NCI-H510A treated with DMSO at 0.1 percent for 48 hours (cell line): ENCODE measurements around the gene ANK2.

Source experiments
- DNase-seq: peaks from one replicate; lab custom pipeline; 2025; lab: John Stamatoyannopoulos, UW

Gene ANK2

DNA sequence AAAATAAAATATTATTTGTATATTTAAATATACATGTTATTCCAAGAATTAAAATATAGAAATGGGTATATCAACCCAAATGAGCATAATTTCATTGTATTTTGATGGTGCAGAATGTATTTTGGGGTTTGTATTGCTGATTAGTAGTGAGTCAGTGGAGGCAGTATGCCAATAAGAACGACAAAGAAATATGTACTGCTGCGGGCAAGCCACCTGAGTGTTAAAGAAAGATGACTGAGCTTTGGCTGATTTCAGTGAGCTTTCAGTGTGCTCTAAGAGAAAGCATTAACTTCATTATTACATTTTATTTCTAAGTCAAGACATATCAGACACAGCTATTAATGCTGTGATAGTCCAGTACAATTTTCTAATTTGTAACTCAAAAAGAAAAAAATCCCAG is 297.8 kb downstream of the ANK2 start:
- DNase-seq, result no peak

DNA sequence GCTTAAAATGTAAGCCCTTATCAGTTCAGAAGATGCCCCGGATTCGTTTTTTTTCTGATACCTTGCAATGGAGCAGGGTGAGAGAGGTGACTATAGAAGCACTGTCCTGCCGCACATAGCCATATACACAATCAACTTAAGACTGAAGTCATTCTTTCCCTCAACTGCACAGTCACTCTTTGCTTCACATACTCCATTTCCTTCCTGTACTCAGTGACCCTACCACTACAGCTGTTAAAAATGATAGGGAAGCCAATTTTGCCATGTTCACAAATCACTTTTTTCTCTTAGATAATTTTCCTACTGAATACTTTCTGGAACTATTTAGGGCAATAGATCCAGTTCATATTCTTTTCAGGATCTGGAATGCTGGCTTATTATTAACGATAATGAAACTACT is 300.0 kb downstream of the ANK2 start:
- no peak for DNase-seq

DNA sequence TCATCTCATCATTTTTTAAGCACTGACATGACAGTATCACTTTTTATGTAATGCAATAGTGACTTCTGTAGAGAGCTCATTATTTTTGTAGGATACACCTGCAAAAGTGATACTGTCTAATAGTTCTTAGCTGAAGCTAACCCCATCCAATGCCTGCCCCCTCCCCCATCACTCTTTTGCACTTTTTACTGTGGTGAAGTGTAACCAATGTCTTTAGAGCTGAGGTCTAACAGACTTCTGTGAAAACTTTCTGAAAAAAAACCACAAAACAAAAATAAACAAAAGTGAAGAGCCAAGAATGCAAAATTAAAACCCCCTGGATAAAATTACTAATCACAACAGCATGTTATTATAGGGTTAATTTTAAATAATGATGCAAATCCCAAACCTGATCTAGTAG is 301.1 kb downstream of the ANK2 start:
- no peak for DNase-seq

DNA sequence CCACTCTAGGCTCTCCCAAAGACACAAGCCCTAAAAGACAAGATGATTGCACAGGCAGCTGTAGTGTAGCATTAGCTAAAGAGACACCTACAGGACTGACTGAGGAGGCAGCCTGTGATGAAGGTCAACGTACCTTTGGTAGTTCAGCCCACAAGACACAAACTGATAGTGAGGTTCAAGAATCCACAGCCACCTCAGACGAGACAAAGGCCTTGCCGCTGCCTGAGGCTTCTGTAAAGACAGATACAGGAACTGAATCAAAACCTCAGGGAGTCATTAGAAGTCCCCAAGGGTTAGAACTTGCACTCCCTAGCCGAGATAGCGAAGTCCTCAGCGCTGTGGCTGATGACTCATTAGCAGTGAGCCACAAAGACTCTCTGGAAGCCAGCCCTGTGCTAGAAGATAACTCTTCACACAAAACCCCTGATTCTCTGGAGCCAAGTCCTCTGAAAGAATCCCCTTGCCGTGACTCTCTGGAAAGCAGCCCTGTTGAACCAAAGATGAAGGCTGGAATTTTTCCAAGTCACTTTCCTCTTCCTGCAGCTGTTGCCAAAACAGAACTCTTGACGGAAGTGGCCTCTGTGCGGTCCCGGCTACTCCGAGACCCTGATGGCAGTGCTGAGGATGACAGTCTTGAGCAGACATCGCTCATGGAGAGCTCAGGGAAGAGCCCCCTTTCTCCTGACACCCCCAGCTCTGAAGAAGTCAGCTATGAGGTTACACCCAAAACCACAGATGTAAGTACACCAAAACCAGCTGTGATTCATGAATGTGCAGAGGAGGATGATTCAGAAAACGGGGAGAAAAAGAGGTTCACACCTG is 306.3 kb downstream of the ANK2 start:
- DNase-seq, result no peak

GRCh38 chr4:113356453-113356852 is 307.0 kb downstream of the ANK2 start:
- no peak for DNase-seq

DNA sequence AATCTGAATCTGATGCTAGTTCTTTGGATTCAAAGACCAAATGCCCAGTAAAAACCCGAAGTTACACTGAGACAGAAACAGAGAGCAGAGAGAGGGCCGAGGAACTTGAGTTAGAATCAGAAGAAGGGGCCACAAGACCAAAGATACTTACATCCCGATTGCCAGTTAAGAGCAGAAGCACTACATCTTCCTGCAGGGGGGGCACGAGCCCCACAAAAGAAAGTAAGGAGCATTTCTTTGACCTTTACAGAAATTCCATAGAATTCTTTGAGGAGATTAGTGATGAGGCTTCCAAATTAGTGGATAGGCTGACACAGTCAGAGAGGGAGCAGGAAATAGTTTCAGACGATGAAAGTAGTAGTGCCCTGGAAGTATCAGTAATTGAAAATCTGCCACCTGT is 309.3 kb downstream of the ANK2 start:
- DNase-seq, result no peak

DNA sequence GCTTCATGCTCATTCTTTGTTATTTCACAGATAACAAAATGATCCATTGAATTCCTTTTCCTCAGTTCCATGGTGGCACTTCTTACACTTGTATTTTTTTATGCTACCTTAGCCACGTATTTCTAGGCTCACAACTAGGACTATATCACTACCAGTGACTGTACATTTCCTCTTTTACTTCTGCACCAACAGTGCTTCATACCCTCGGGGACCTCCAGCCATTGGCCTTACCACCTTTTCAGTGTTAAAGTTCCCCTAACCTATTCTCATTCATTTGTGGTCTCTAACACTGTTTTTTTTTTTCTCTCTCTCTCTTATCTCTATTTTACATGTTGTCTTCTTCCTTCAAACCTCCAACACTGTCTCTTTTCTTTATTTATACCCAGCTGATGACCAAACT is 315.9 kb downstream of the ANK2 start:
- DNase-seq, result no peak

- DNase-seq, result no peak
Observed at GRCh38 chr4:113368056-113368455, 318.6 kb downstream of the ANK2 start.

GRCh38 chr4:113371111-113371510 is 321.7 kb downstream of the ANK2 start:
- no peak for DNase-seq

DNA sequence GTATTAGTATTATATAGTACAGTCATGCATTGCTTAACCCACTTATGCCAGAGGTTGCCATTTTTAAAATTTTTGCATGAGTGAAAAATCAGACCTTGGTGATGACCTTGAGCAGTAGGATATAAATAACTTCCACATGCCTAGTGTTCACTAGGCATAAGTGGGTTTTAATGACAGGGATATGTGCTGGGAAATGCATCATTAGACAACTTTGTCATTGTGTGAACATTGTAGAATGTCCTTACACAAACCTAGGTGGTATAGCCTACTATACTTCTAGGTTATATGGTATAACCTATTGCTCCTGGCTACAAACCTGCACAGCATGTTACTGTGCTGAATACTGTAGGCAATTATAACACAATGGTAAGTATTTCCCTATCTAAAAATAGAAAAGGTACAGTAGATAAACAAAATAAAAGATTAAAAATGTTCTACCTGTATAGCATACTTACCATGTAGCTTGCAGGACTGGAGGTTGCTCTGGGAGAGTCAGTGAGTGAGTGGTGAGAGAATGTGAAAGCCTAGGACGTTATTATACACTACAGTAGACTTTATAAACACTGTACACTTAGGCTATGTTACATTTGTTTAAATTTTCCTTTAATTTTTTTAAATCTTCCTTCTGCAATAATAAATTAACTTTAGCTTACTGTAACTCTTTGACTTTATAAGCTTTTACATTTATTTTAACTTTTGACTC is 326.7 kb downstream of the ANK2 start:
- no peak for DNase-seq

DNA sequence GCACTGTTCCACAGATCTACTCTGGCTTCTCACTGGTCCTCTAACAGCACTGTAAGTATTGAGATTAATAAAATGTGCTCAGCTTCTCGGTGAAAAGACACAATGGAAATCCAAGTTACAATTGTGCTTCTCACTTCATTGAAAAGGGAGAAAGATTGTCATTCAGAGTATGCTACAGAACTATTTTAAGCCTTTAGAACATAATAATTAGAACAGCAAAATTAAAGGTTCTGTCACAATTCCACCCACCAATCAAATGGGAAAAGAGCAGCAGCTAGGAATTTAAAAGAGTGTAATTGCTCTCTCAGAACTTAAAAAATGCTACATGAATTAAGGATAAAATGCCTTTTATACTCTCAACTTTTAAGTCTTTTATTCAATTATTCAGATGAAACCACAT is 329.4 kb downstream of the ANK2 start:
- DNase-seq, result no peak

- no peak for DNase-seq
Observed at GRCh38 chr4:113382704-113383103, 333.3 kb downstream of the ANK2 start.

DNA sequence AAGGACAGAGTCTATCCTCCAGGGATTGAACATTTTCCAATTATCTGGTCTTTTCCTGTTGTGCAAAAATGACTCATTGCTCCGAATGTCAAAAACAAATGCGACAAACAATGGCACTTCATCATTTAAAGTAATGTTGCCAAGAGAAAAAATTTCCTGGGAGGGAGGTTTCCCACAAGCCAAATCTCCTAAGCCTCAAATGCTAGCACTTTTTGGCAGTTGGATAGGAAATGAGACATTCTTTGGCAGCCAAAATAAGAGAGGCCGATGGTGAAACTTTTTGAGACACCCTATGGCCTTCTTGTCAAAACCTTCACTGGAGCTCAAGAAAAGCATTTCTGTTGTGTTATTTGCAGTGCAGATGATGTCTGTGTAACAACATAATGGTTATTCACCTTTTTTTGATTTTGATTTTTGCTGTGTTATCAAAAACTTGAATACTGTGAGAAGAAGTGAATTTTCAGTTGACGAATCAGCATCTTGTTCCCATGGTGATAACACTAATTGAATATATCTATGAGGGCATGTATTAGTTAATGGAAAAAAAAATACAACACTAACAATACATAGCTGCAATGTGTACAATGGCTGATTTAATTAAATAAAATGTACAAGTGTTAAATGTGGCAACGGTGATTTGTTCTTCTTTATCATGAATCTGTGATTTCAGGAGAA is 333.8 kb downstream of the ANK2 start:
- no peak for DNase-seq

DNA sequence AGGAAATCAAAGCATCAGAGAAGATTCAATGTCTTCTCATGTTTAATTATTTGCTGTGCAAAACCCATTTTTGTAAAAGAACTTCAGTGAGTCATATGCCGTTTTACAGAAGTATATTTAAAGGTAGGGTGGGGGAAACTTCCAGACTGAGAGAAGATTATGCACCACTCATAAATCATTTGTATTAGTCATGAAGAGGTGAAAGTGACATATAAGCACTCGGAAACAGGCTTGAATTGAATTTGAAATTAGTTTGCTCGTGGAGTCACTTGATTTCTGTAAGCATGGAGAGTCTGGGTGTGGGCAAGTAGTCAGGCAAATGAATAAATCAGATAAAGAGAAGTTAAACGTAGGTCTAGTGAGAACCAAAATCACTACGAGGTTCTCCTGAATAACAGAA is 335.1 kb downstream of the ANK2 start:
- DNase-seq, result no peak

- DNase-seq, result no peak
Observed at GRCh38 chr4:113385281-113385899, 335.9 kb downstream of the ANK2 start.

DNA sequence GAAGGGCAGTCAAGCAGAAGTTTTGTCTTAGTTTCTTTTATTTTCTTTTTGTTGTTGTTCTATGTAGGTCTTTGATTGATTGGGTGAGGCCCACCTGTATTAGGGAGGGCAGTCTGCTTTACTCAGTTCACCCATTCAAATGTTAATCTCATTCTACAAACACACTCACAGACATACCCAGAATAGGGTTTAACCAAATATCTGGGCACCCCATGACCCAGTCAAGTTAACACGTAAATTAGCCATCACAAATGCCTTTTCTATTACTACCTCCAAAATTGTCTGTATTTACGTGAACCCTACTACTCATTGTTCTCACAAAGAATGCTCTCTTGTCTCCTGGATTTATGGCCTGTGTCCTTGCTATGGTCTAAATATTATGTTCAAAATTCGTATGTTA is 339.7 kb downstream of the ANK2 start:
- no peak for DNase-seq

- DNase-seq, result no peak
Observed at GRCh38 chr4:113390850-113391249, 341.4 kb downstream of the ANK2 start.

- no peak for DNase-seq
Observed at GRCh38 chr4:113394108-113394729, 344.8 kb downstream of the ANK2 start.

GRCh38 chr4:113394730-113395530 is 345.5 kb downstream of the ANK2 start:
- peak; percentile 79 for DNase-seq

DNA sequence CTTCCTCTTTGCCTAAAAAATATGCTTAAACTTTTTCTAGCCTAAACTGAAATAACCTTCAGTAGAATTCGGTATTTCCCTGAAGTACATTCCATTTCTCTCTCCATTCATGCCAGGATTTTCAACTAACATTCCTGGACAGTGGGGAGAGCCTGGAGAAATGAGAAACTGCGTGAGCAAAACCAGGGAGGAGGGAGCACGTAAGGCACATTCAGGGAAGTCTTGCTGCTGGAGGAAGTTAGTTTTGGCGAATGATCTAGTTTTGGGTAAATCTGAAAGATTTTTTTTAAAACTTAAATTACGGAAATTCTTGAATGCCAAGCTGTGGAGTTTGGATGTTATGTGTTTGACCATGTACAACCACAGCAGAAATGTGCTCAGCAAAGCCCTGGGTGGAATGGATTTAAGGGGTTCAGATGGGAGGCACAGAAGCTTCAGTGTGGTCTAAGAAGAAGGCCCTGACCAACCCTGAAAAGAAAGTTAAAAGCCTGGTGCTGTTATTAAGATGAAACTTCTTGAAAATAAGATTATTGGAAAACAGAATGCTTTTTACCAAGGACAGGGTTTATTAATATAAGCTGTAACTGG is 347.8 kb downstream of the ANK2 start:
- DNase-seq, result no peak
